Nephron (organoid): Measurements from ENCODE around the gene NR4A1.

Experiments
- H3K27ac Mint-ChIP-seq, 3 experiments: 2 replicates each; pipeline ENCODE4 v1.8.0; 2020; ENCODE audit warnings: mixed read lengths in 3 of 3, mild to moderate bottlenecking in 2 of 3, moderate library complexity in 1 of 3
- H3K27me3 Mint-ChIP-seq: 2 replicates; pipeline ENCODE4 v1.8.0; 2021; ENCODE audit warnings: low read depth, mild to moderate bottlenecking, moderate library complexity, mixed read lengths
- H3K36me3 Mint-ChIP-seq: 2 replicates; pipeline ENCODE4 v1.8.0; 2020; ENCODE audit warnings: low read depth, mixed read lengths
- H3K4me1 Mint-ChIP-seq: 2 replicates; pipeline ENCODE4 v1.8.0; 2020; ENCODE audit warnings: mixed read lengths
- H3K4me3 Mint-ChIP-seq, 3 experiments: 2 replicates each; pipeline ENCODE4 v1.8.0; 2020; ENCODE audit warnings: mild to moderate bottlenecking in 3 of 3, mixed read lengths in 3 of 3, moderate library complexity in 2 of 3
- H3K9me3 Mint-ChIP-seq: 2 replicates; pipeline ENCODE4 v1.8.0; 2020; ENCODE audit warnings: mixed read lengths
- TF ChIP-seq, protein P1 (sequence below), 3 experiments: fragments of 200-600 bp; sonication (generic); IDR thresholded peaks; one replicate each; pipeline ENCODE4 v1.5.0; 2021; ENCODE audit warnings: antibody characterized with exemption in 3 of 3; ENCODE audit not compliant: unreplicated experiment in 3 of 3

Gene NR4A1

DNA sequence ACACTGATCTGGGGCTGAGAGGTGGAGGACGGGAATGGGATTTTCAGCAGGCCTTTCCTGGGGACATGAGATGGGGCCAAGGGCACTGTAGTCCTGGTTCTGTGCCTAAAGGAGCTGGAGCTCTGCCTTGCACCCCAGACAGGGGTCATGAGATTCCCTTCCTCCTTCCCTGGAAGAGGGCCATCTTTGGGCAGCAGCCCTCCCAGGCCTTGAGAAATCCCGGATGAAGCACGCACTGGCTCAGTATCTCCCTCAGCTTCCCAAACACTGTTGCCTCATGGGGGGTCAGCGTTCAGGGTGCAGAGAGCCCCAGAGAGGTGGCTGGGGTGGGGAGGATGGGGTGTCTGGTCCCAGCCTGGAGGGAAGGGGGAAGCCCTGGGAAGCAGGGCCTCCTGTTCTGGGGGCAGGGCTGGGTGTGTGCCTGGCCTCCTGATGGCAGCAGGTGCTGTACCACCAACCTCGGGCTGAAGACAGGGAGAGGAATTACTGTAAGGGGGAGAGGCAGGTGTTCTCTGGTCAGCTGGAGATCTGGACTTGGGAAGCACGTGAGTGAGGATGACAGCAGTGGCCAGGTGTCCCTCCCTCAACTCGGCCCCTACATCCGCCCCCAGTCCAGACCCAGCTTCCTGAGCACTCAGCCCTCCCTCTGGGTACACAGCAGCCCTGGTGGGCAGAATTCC, 8.4 kb upstream of the NR4A1 start:
- Mint-ChIP-seq H3K4me1 (peaks cover 36% of the 10 kb centered on the region), H3K27ac (no peak overlapping the region), H3K36me3 (no peaks in the 10 kb centered on the region), H3K4me3 (no peak overlapping the region), H3K27me3 (peaks cover 18% of the 10 kb centered on the region), H3K9me3 (no peaks in the 10 kb centered on the region)
- TF ChIP-seq, protein P1, sequence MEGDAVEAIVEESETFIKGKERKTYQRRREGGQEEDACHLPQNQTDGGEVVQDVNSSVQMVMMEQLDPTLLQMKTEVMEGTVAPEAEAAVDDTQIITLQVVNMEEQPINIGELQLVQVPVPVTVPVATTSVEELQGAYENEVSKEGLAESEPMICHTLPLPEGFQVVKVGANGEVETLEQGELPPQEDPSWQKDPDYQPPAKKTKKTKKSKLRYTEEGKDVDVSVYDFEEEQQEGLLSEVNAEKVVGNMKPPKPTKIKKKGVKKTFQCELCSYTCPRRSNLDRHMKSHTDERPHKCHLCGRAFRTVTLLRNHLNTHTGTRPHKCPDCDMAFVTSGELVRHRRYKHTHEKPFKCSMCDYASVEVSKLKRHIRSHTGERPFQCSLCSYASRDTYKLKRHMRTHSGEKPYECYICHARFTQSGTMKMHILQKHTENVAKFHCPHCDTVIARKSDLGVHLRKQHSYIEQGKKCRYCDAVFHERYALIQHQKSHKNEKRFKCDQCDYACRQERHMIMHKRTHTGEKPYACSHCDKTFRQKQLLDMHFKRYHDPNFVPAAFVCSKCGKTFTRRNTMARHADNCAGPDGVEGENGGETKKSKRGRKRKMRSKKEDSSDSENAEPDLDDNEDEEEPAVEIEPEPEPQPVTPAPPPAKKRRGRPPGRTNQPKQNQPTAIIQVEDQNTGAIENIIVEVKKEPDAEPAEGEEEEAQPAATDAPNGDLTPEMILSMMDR (IDR thresholded peaks at IDR 0.05; ENCODE audit: unreplicated experiment in 3 of 3) = no peak

- TF ChIP-seq, protein P1 (IDR thresholded peaks at IDR 0.05; ENCODE audit: unreplicated experiment in 3 of 3) = no peak
- Mint-ChIP-seq H3K36me3 (no peaks in the 10 kb centered on the region), H3K4me3 (no peak overlapping the region), H3K27me3 (peaks cover 16% of the 10 kb centered on the region), H3K27ac (no peak overlapping the region), H3K9me3 (no peaks in the 10 kb centered on the region), H3K4me1 (peaks cover 29% of the 10 kb centered on the region)
Observed at GRCh38 chr12:52043386-52044212, 7.6 kb upstream of the NR4A1 start.

DNA sequence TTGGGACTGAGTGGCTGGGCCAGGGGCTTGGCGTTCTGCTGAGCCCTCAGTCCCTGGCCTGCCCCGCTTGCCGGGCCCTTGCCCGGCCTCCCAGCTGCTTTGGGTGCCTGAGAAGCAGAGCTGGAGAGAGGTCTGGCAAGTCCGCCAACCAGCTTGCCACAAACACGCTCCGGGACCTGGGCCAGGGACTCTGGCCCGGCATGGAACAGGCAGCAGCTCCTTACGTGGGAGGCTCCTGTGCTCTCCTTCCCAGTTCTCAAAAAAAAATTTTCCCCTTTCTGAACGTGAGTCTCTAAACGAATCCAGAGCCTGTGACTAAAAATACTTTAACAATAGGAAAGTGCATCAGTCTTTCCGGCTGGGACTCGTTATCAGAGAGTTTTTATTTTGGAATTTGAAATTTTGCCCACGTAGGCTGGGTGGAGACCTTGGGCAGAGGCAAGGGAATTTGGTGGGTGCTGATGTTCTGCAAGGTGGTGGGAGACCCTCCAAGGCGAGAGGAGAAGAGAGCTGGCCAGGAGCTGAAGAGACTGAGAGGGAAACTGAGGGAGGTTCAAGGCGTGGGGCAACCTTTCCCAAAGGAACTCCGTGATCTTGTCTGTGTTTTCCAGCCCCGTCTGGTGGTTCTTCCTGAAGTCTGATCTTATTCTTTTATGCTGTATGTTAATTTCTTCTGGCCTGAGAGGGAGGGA, 6.8 kb upstream of the NR4A1 start:
- peaks cover 28% of the 10 kb centered on the region for H3K4me1 Mint-ChIP-seq
- H3K27me3 Mint-ChIP-seq = peaks cover 18% of the 10 kb centered on the region
- H3K4me3 Mint-ChIP-seq = peak overlapping the region in 1 of 3 experiments; percentile 67
- TF ChIP-seq, protein P1 (IDR thresholded peaks at IDR 0.05; ENCODE audit: unreplicated experiment in 3 of 3) = no peak
- no peaks in the 10 kb centered on the region for H3K9me3 Mint-ChIP-seq
- peak overlapping the region in 2 of 3 experiments; percentile 56 to 77 for H3K27ac Mint-ChIP-seq
- no peaks in the 10 kb centered on the region for H3K36me3 Mint-ChIP-seq

GRCh38 chr12:52045794-52046199, 5.4 kb upstream of the NR4A1 start:
- TF ChIP-seq, protein P1 (IDR thresholded peaks at IDR 0.05; ENCODE audit: unreplicated experiment in 3 of 3) = no peak
- no peaks in the 10 kb centered on the region for H3K9me3 Mint-ChIP-seq
- H3K27me3 Mint-ChIP-seq = peaks cover 25% of the 10 kb centered on the region
- no peak overlapping the region for H3K27ac Mint-ChIP-seq
- no peak overlapping the region for H3K4me3 Mint-ChIP-seq
- no peaks in the 10 kb centered on the region for H3K36me3 Mint-ChIP-seq
- peaks cover 33% of the 10 kb centered on the region for H3K4me1 Mint-ChIP-seq

GRCh38 chr12:52046859-52047258, 4.4 kb upstream of the NR4A1 start:
- Mint-ChIP-seq H3K4me1 (peaks cover 34% of the 10 kb centered on the region), H3K4me3 (no peak overlapping the region), H3K36me3 (no peaks in the 10 kb centered on the region), H3K27ac (no peak overlapping the region), H3K27me3 (peaks cover 26% of the 10 kb centered on the region), H3K9me3 (no peaks in the 10 kb centered on the region)
- TF ChIP-seq, protein P1 (IDR thresholded peaks at IDR 0.05; ENCODE audit: unreplicated experiment in 3 of 3) = no peak
